Suprapubic skin (tissue), 4 donors: ENCODE data around the gene DRD1. TPM values are rescaled to one million over a fixed set of nuclear protein-coding genes. Genes with fewer than 3 reads are reported as not detected.

ENCODE experiments used
- DNase-seq, 2 donors: peaks; one replicate each; pipeline ENCODE4 v3.0.0-alpha.2; 2019; ENCODE audit warnings: low spot score in 2 of 2
- H3K27ac ChIP-seq: fragments of 200-600 bp; sonication (generic); one replicate; pipeline ENCODE4 v1.5.1; 2019
- H3K27me3 ChIP-seq: fragments of 200-600 bp; sonication (generic); one replicate; pipeline ENCODE4 v1.5.1; 2019
- H3K36me3 ChIP-seq: fragments of 200-600 bp; sonication (generic); one replicate; pipeline ENCODE4 v1.5.1; 2019
- H3K4me1 ChIP-seq: fragments of 200-600 bp; sonication (generic); one replicate; pipeline ENCODE4 v1.5.1; 2019
- H3K4me3 ChIP-seq: fragments of 200-600 bp; sonication (generic); one replicate; pipeline ENCODE4 v1.5.1; 2019; ENCODE audit warnings: mild to moderate bottlenecking
- H3K9me3 ChIP-seq: fragments of 200-600 bp; sonication (generic); one replicate; pipeline ENCODE4 v1.5.1; 2019
- CTCF ChIP-seq, 2 donors: fragments of 200-600 bp in 1 of 2; fragments of 450-650 bp in 1 of 2; sonication (generic) in 1 of 2; IDR thresholded peaks; one replicate each; pipeline ENCODE4 v1.5.1; 2016 to 2019; ENCODE audit warnings: antibody characterized with exemption in 2 of 2, mild to moderate bottlenecking in 1 of 2, moderate library complexity in 1 of 2
- EP300 ChIP-seq: sonication (generic); formaldehyde crosslinking; IDR thresholded peaks from one replicate; pipeline ENCODE4 v1.6.1; 2017; ENCODE audit warnings: antibody characterized with exemption
- POLR2A ChIP-seq, 2 donors: fragments of 450-650 bp; IDR thresholded peaks; one replicate each; pipeline ENCODE4 v1.6.1; 2017; ENCODE audit warnings: antibody characterized with exemption in 2 of 2, mild to moderate bottlenecking in 2 of 2, moderate library complexity in 2 of 2
- POLR2AphosphoS5 ChIP-seq, 3 donors: sonication (generic); formaldehyde crosslinking; IDR thresholded peaks; one replicate each; pipeline ENCODE4 v1.6.1; 2017; ENCODE audit warnings: antibody characterized with exemption in 3 of 3
- whole genome bisulfite sequencing: methylation state at CpG from one replicate; pipeline ENCODE4 v1.1.5; 2018; 5-methylcytosine and 5-hydroxymethylcytosine counted together
- total RNA-seq, 4 donors: library from RNA; depleted of rRNA; stranded (reverse); fragments of >200 nt; gene quantifications; one replicate each; pipeline ENCODE4 v1.1.0, GENCODE V29; 2016

DRD1 gene
- total RNA-seq, 4 donors from 2014 or later, result 0.42 TPM; not detected in 3

GRCh38 chr5:175392236-175392635 is 51.7 kb downstream of the DRD1 start:
- Histone ChIP-seq H3K27me3 (no peaks in the 10 kb centered on the region), H3K4me1 (no peaks in the 10 kb centered on the region), H3K4me3 (no peak overlapping the region), H3K36me3 (no peaks in the 10 kb centered on the region), H3K27ac (no peak overlapping the region), H3K9me3 (no peaks in the 10 kb centered on the region)
- 89% methylated on average over 5 of the region's 5 CpGs for WGBS
- no peak for DNase-seq
- no peak for TF ChIP-seq POLR2A (IDR thresholded peaks at IDR 0.05)
- no peak for TF ChIP-seq POLR2AphosphoS5 (IDR thresholded peaks at IDR 0.05)
- TF ChIP-seq EP300, result no peak
- no peak for TF ChIP-seq CTCF (IDR thresholded peaks at IDR 0.05)

- Histone ChIP-seq H3K9me3 (no peaks in the 10 kb centered on the region), H3K4me1 (no peaks in the 10 kb centered on the region), H3K4me3 (no peak overlapping the region), H3K27ac (no peak overlapping the region), H3K36me3 (no peaks in the 10 kb centered on the region), H3K27me3 (no peaks in the 10 kb centered on the region)
- WGBS, result over 99% methylated on average over 4 of the region's 4 CpGs
- TF ChIP-seq CTCF (IDR thresholded peaks at IDR 0.05), result no peak
- TF ChIP-seq POLR2A (IDR thresholded peaks at IDR 0.05), result no peak
- no peak for TF ChIP-seq POLR2AphosphoS5 (IDR thresholded peaks at IDR 0.05)
- no peak for TF ChIP-seq EP300
- no peak for DNase-seq
Measured at GRCh38 chr5:175390352-175391083, 53.5 kb downstream of the DRD1 start.

Other genes with a start within 250 kb of the DRD1 start
- 10 to 100 TPM; 13.5 to 37.4 (median 25.6) TPM for gene SFXN1, start 34.4 kb upstream of the DRD1 start, total RNA-seq
- 1 to 10 TPM in 2 of 4 donors, under 1 TPM in 2; 0.81 to 1.4 (median 1.0) TPM for gene HRH2, start 213.9 kb upstream of the DRD1 start, total RNA-seq